H9 (cell line): ENCODE measurements around the gene SGTB. TPM values are rescaled to one million over a fixed set of nuclear protein-coding genes. Genes with fewer than 3 reads are reported as not detected.

Experiments
- DNase-seq: peaks from one replicate; pipeline ENCODE4 v3.0.0-alpha.2; 2017
- H2AFZ ChIP-seq: one replicate; pipeline ENCODE4 v1.6.1; 2013; ENCODE audit warnings: mild to moderate bottlenecking, low read length, control low read depth, moderate library complexity
- H2AK5ac ChIP-seq: 2 replicates; pipeline ENCODE4 v1.6.1; 2013; ENCODE audit warnings: low read length, control low read depth, mixed read lengths; ENCODE audit not compliant: insufficient read length
- H2BK120ac ChIP-seq: one replicate; pipeline ENCODE4 v1.6.1; 2013; ENCODE audit warnings: low read depth, mild to moderate bottlenecking, low read length, control low read depth, inconsistent platforms; ENCODE audit not compliant: poor library complexity, severe bottlenecking
- H2BK12ac ChIP-seq: 2 replicates; pipeline ENCODE4 v1.6.1; 2013; ENCODE audit warnings: low read length, control low read depth, mixed read lengths, low read depth; ENCODE audit not compliant: insufficient read length
- H2BK15ac ChIP-seq: 2 replicates; pipeline ENCODE4 v1.6.1; 2013; ENCODE audit warnings: low read depth, low read length, control low read depth
- H2BK20ac ChIP-seq: one replicate; pipeline ENCODE4 v1.6.1; 2013; ENCODE audit warnings: low read depth, mild to moderate bottlenecking, low read length, control low read depth, inconsistent platforms; ENCODE audit not compliant: poor library complexity, severe bottlenecking
- H2BK5ac ChIP-seq: 2 replicates; pipeline ENCODE4 v1.6.1; 2013; ENCODE audit warnings: low read length, control low read depth, mixed read lengths; ENCODE audit not compliant: insufficient read length
- H3K14ac ChIP-seq: 2 replicates; pipeline ENCODE4 v1.6.1; 2013; ENCODE audit warnings: low read length, control low read depth; ENCODE audit not compliant: insufficient read depth
- H3K18ac ChIP-seq: 2 replicates; pipeline ENCODE4 v1.6.1; 2013; ENCODE audit warnings: low read depth, mild to moderate bottlenecking, mixed read lengths, low read length, control low read depth; ENCODE audit not compliant: insufficient read length
- H3K23ac ChIP-seq: 2 replicates; pipeline ENCODE4 v1.6.1; 2013; ENCODE audit warnings: low read length, control low read depth, mixed read lengths, low read depth; ENCODE audit not compliant: insufficient read length
- H3K23me2 ChIP-seq: 2 replicates; pipeline ENCODE4 v1.6.1; 2013; ENCODE audit warnings: low read depth, mild to moderate bottlenecking, mixed read lengths, low read length, control low read depth; ENCODE audit not compliant: insufficient read length, poor library complexity, severe bottlenecking
- H3K27ac ChIP-seq: 2 replicates; pipeline ENCODE4 v1.5.1; 2013; ENCODE audit warnings: low read length, control low read depth, mixed read lengths, low read depth; ENCODE audit not compliant: insufficient read length
- H3K27me3 ChIP-seq: 2 replicates; pipeline ENCODE4 v1.6.1; 2013; ENCODE audit warnings: low read length, control low read depth, inconsistent platforms; ENCODE audit not compliant: insufficient read depth
- H3K4ac ChIP-seq: 2 replicates; pipeline ENCODE4 v1.6.1; 2013; ENCODE audit warnings: low read depth, mild to moderate bottlenecking, control low read depth, inconsistent platforms, low read length, moderate library complexity
- H3K4me1 ChIP-seq: 2 replicates; pipeline ENCODE4 v1.6.1; 2013; ENCODE audit warnings: low read length, control low read depth, inconsistent platforms; ENCODE audit not compliant: insufficient read depth
- H3K4me2 ChIP-seq: 2 replicates; pipeline ENCODE4 v1.6.1; 2013; ENCODE audit warnings: low read length, control low read depth, mixed read lengths; ENCODE audit not compliant: insufficient read length, insufficient read depth
- H3K56ac ChIP-seq: 2 replicates; pipeline ENCODE4 v1.6.1; 2013; ENCODE audit warnings: low read depth, mild to moderate bottlenecking, mixed read lengths, low read length, control low read depth; ENCODE audit not compliant: insufficient read length
- H3K79me1 ChIP-seq: 2 replicates; pipeline ENCODE4 v1.6.1; 2013; ENCODE audit warnings: low read depth, mild to moderate bottlenecking, moderate library complexity, low read length, control low read depth, inconsistent platforms; ENCODE audit not compliant: insufficient read depth, poor library complexity, severe bottlenecking
- H3K79me2 ChIP-seq: 2 replicates; pipeline ENCODE4 v1.6.1; 2013; ENCODE audit warnings: low read length, control low read depth, inconsistent platforms; ENCODE audit not compliant: insufficient read depth
- H3K9ac ChIP-seq: 2 replicates; pipeline ENCODE4 v1.6.1; 2013; ENCODE audit warnings: low read length, control low read depth, mixed read lengths; ENCODE audit not compliant: insufficient read length; ENCODE audit errors: extremely low read depth
- H3K9me3 ChIP-seq: one replicate; pipeline ENCODE4 v1.6.1; 2013; ENCODE audit warnings: low read depth, low read length, inconsistent platforms; ENCODE audit not compliant: control insufficient read depth
- H3T11ph ChIP-seq: one replicate; pipeline ENCODE4 v1.6.1; 2013; ENCODE audit warnings: mild to moderate bottlenecking, low read length, control low read depth, inconsistent platforms
- H4K20me1 ChIP-seq: one replicate; pipeline ENCODE4 v1.6.1; 2013; ENCODE audit not compliant: control insufficient read depth, insufficient read length, insufficient read depth
- H4K5ac ChIP-seq: 2 replicates; pipeline ENCODE4 v1.6.1; 2013; ENCODE audit warnings: low read depth, mild to moderate bottlenecking, mixed read lengths, low read length, control low read depth; ENCODE audit not compliant: insufficient read length
- H4K8ac ChIP-seq: replicated peaks from 2 replicates; pipeline ENCODE4 v1.6.1; 2013; ENCODE audit warnings: low read length, control low read depth, mixed read lengths, low read depth; ENCODE audit not compliant: insufficient read length
- H4K91ac ChIP-seq: 2 replicates; pipeline ENCODE4 v1.6.1; 2013; ENCODE audit warnings: low read depth, mild to moderate bottlenecking, moderate library complexity, mixed read lengths, low read length, control low read depth; ENCODE audit not compliant: insufficient read length
- H3K27ac Mint-ChIP-seq, 3 experiments: 2 replicates in 2 of 3; 3 replicates in 1 of 3; pipeline ENCODE4 v1.8.0; 2020 to 2021; ENCODE audit warnings: mixed read lengths in 3 of 3, mild to moderate bottlenecking in 1 of 3, moderate library complexity in 1 of 3
- H3K27me3 Mint-ChIP-seq: 2 replicates; pipeline ENCODE4 v1.8.0; 2021; ENCODE audit warnings: low read depth, mild to moderate bottlenecking, moderate library complexity, mixed read lengths
- H3K36me3 Mint-ChIP-seq, 3 experiments: 2 replicates in 2 of 3; 3 replicates in 1 of 3; pipeline ENCODE4 v1.8.0; 2020 to 2021; ENCODE audit warnings: low read depth in 3 of 3, mixed read lengths in 3 of 3; ENCODE audit not compliant: insufficient read depth in 1 of 3
- H3K4me1 Mint-ChIP-seq, 2 experiments: 2 replicates each; pipeline ENCODE4 v1.8.0; 2020; ENCODE audit warnings: mixed read lengths in 2 of 2
- H3K4me3 Mint-ChIP-seq, 2 experiments: 2 replicates in 1 of 2; 3 replicates in 1 of 2; pipeline ENCODE4 v1.8.0; 2020 to 2021; ENCODE audit warnings: mild to moderate bottlenecking in 2 of 2, mixed read lengths in 2 of 2, moderate library complexity in 1 of 2
- H3K9me3 Mint-ChIP-seq, 2 experiments: 2 replicates in 1 of 2; 3 replicates in 1 of 2; pipeline ENCODE4 v1.8.0; 2020; ENCODE audit warnings: mild to moderate bottlenecking in 2 of 2, mixed read lengths in 2 of 2, moderate library complexity in 1 of 2
- CTCF ChIP-seq: fragments of 200-600 bp; sonication (generic); conservative IDR thresholded peaks from 3 replicates; pipeline ENCODE4 v1.8.0; 2021; ENCODE audit warnings: antibody characterized with exemption, mild to moderate bottlenecking
- WGBS: extraction: QIAGEN DNeasy Blood & Tissue Kit; methylation state at CpG from one replicate; pipeline ENCODE4 v1.1.7; 2013; ENCODE audit warnings: missing lambda C conversion rate, low lambda C conversion rate, mixed read lengths; ENCODE audit not compliant: insufficient read length; ENCODE audit errors: extremely low coverage; 5-methylcytosine and 5-hydroxymethylcytosine counted together
- total RNA-seq: library from RNA; stranded (reverse); gene quantifications from 2 replicates; pipeline ENCODE4 v1.2.1, GENCODE V29; 2021

The SGTB gene
- total RNA-seq, 1 experiment from 2014 or later: 18.7 TPM

- Mint-ChIP-seq H3K36me3 (peaks cover 0 to 26% (median 14%) of the 10 kb centered on the region in 3 experiments; a peak in 5 of 7 replicates), H3K27ac (peak overlapping the region in 2 of 3 experiments; percentile 15 to 16; a peak in 3 of 7 replicates), H3K27me3 (no peaks in the 10 kb centered on the region), H3K9me3 (peaks cover 0 to 6% of the 10 kb centered on the region in 2 experiments; a peak in 2 of 5 replicates), H3K4me1 (peaks cover 6 to 10% of the 10 kb centered on the region in 2 experiments), H3K4me3 (no peak overlapping the region)
- Histone ChIP-seq H3T11ph (no peak overlapping the region), H3K27ac (no peak overlapping the region), H2BK5ac (no peak overlapping the region), H3K4ac (no peak overlapping the region), H3K27me3 (no peaks in the 10 kb centered on the region), H3K4me1 (no peaks in the 10 kb centered on the region), H3K18ac (no peak overlapping the region), H2BK120ac (no peak overlapping the region), H3K23ac (no peak overlapping the region), H3K9me3 (no peaks in the 10 kb centered on the region), H2BK15ac (no peak overlapping the region), H3K4me2 (no peak overlapping the region), H2BK12ac (no peak overlapping the region), H3K14ac (no peak overlapping the region), H2AFZ (no peak overlapping the region), H3K23me2 (no peaks in the 10 kb centered on the region), H2BK20ac (no peak overlapping the region), H4K91ac (no peak overlapping the region), H4K20me1 (no peaks in the 10 kb centered on the region), H3K9ac (no peak overlapping the region), H4K8ac (no peak overlapping the region), H3K79me2 (peaks cover 29% of the 10 kb centered on the region), H2AK5ac (no peak overlapping the region), H4K5ac (no peak overlapping the region), H3K79me1 (peaks cover 3% of the 10 kb centered on the region), H3K56ac (no peak overlapping the region)
- WGBS: no CpG with 5 or more reads among the region's 1 CpG
- DNase-seq: no peak
- no peak for TF ChIP-seq CTCF
Observed at GRCh38 chr5:65749221-65749844, 27.4 kb upstream of the SGTB start.
